ENCODE data around the gene MAZ.
"Not testable (repeated sequence)": the region's sequence is repeated elsewhere in the genome, so short reads cannot be mapped to it uniquely, and the experiment has no call there.

Gene MAZ

DNA sequence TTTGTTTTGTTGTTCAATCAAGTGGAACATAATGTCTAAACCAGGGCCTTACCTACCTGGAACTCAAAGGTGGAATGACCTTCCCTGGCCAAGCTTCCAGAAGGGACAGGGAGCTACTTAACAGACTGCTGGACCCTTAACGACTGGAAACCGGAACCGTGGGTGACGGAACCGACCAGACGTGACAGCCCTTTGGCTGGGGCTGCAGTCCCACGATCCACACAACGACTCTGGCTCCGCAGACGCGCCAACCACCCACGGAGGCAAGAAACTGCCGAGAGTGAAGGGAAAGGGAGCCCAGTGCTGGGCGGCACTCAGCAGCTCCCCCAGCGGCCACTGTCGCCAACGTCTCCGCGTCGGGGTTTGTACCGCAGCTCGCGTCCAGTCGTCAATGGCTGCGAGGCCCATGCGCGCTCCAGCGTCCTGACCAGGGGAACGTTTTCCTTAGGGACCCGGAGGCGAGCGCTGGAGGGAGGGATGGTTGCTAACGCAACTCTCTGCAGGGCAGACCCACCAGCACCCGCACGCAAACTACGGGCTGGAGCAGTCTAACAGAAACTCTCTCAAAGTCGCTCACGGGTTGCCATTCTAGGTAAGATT is 21.3 kb upstream of the MAZ start:
- DNase-seq (ENCODE audit: low read depth in 2 of 2) = peak; percentile 50 to 54

DNA sequence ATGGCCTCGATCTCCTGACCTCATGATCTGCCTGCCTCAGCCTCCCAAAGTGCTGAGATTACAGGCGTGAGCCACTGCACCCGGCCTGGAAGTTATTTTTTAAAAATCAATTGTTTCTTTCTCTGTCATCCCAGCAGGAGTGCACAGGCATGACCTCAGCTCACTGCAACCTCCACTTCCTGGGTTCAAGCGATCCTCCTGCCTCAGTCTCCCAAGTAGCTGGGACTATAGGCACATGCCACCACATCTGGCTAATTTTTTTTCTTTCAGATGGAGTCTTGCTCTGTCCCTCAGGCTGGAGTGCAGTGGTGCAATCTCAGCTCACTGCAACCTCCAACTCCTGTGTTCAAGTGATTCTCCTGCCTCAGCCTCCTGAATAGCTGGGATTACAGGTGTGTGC is 19.2 kb upstream of the MAZ start:
- not testable (repeated sequence) for DNase-seq (ENCODE audit: low read depth in 2 of 2)

DNA sequence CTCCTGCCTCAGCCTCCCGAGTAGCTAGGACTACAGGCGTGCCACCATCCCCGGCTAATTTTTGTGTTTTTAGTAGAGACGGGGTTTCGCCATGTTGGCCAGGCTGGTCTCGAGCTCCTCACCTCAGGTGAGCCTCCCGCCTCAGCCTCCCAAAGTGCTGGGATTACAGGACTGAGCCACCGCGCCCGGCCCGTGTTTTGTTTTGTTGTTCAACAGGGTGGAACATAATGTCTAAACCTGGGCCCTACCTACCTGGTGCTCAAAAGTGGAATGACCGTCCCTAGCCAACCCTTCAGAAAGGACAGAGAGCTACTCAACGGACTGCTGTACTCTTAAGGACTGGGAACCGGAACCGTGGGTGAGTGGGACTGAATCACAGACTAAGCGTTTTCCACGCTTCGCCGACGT is 16.6 kb upstream of the MAZ start:
- no peak for DNase-seq (ENCODE audit: low read depth in 2 of 2)

DNA sequence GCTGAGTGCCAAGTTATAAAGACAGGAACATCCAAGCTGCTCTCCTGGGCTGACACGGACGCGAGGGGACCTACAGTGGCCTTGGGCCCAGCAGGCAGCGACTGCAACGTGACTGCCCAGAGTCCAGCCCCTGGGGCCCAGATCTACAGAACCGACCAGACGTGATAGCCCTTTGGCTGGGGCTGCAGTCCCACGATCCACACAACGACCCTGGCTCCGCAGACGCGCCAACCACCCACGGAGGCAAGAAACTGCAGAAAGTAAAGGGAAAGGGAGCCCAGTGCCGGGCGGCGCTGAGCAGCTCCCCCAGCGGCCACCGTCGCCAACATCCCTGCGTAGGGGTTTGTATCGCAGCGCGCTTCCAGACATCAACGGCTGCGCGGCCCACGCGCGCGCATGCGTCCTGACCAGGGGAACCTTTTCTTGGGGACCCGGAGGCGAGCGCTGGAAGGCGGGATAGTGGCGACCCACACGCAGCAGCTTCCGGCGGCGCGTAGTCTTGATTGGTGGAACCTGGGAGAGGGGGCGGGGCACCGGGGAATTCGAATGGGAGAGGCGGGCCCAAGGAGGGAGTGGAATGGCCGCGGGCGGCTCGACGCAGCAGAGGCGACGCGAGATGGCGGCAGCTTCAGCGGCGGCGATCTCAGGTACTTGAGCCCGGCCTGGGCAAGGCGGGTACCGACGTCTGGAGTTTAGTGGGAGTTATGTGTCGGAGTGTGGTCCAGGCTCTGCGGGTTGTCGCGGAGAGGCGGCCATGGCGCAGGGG is 16.0 kb upstream of the MAZ start, which contains the start of gene KIF22:
Gene KIF22 (plus strand): TSS at position 569 of the 766 bp plus-strand sequence. CDS start 9 bp downstream, at position 578.
- DNase-seq (ENCODE audit: low read depth in 2 of 2) = peak; percentile 99

GRCh38 chr16:29790949-29791844 is 15.1 kb upstream of the MAZ start:
- no peak for DNase-seq (ENCODE audit: low read depth in 2 of 2)

- DNase-seq (ENCODE audit: low read depth in 2 of 2) = no peak
These were observed 14.2 kb upstream of the MAZ start for GRCh38 chr16:29791845-29792807.

DNA sequence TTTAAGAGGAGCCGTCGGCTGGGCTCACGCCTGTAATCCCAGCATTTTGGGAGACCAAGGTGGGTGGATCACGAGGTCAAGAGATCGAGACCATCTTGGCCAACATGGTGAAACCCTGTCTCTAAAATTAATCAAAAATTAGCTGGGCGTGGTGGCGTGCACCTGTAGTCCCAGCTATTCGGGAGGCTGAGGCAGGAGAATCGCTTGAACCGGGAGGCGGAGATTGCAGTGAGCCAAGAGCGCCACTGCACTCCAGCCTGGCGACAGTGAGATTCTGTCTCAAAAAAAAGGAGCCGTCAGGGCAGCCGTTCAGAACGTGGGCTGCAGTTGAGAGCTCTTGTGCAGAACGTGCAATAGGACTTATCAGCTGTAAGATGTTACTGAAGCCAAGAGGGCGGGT is 13.2 kb upstream of the MAZ start:
- not testable (repeated sequence) for DNase-seq (ENCODE audit: low read depth in 2 of 2)

GRCh38 chr16:29794231-29794710 is 12.1 kb upstream of the MAZ start:
- DNase-seq (ENCODE audit: low read depth in 2 of 2) = no peak

DNA sequence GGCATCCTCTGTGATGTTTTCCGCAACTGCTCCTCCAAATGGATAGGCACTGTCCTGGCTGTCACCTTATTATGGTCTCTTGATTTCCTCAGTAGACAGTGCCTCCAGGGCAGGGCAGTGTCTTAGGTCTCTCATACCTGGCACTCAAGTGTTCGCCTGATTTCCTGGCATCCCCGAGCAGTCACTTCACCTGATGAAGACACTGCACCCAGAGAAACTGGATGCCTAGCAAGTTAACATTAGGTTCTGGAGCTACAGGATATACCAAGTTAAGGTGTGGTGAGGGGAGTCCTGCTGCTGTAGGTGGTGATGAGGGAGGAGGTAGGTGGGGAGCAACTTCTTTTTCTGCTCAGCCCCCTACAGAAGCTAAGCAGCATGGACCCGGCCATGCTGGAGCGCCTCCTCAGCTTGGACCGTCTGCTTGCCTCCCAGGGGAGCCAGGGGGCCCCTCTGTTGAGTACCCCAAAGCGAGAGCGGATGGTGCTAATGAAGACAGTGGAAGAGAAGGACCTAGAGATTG is 3.9 kb upstream of the MAZ start:
- no peak for DNase-seq (ENCODE audit: low read depth in 2 of 2)

GRCh38 chr16:29804020-29804419 is 2.3 kb upstream of the MAZ start:
- DNase-seq (ENCODE audit: low read depth in 2 of 2) = no peak

DNA sequence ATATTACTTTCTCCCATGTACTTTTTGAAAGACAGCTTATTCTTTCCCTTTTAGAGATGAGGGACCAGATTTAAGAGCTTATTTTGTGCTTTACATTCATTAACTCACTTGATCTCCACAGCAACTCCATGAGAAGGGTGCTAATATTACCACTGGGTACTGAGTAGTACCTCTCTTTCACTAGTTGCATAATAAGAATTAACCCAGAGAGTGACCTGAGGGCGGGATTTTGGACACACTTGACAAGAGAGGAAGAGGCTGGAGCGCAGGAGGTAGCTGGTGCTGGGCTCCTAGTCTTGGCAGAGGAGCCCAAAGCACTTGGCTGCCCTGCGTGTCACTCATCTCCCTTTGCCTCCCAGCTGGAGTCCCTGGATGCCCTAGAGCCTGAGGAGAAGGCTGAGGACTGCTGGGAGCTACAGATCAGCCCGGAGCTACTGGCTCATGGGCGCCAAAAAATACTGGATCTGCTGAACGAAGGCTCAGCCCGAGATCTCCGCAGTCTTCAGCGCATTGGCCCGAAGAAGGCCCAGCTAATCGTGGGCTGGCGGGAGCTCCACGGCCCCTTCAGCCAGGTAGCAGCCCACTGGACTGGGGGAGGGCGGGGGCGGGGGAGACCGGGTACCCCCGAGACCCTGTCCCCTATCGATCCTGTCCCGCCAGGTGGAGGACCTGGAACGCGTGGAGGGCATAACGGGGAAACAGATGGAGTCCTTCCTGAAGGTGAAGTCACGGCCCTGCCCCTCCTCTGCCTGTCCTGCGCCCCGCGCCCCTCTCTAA is 1.7 kb upstream of the MAZ start:
- DNase-seq (ENCODE audit: low read depth in 2 of 2) = no peak

DNA sequence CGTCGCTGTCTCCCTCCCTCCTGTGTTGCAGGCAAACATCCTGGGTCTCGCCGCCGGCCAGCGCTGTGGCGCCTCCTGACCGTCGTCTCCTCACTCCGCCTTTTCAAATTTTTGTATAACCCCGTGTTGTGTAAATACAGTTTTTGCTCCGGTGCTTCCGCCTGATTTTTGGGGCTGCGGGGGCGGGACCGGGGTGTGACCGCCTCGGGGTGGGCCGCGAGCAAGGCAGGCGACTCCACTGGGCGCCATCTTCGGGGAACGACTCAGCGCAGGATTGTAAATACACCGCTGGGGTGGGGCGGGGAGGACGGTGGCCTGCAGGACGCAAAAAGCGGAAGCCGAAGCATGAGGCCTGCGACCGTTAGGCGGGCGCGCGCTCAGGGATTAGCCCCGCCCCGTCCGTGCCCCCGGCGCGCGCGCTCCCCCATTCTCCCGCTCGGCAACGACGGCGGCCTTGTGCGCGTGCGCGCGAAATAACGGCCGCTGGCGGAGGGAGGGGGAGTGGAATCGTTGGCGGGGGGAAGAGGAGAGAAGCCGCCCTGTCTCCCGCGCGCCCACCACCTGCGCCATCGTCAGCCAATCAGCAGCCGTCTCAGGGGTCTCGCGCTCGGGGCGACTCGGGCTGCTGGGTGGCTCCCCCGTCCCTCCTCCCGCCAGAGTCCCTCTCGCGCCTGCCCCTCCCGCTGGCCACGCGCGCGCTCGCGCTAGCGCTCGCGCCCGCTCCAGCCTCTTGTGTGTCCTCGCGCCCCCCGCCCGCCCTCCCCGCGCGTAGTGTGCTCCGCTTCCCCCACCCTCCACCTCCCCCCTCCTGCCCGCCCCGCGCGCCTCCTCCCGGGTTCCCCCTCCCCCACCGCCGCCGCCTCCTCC is 864 bp upstream of the MAZ start:
- peak; percentile 95 to 96 for DNase-seq (ENCODE audit: low read depth in 2 of 2)

- DNase-seq (ENCODE audit: low read depth in 2 of 2) = no peak
These were observed 504 bp downstream of the MAZ start for GRCh38 chr16:29806641-29807425.

DNA sequence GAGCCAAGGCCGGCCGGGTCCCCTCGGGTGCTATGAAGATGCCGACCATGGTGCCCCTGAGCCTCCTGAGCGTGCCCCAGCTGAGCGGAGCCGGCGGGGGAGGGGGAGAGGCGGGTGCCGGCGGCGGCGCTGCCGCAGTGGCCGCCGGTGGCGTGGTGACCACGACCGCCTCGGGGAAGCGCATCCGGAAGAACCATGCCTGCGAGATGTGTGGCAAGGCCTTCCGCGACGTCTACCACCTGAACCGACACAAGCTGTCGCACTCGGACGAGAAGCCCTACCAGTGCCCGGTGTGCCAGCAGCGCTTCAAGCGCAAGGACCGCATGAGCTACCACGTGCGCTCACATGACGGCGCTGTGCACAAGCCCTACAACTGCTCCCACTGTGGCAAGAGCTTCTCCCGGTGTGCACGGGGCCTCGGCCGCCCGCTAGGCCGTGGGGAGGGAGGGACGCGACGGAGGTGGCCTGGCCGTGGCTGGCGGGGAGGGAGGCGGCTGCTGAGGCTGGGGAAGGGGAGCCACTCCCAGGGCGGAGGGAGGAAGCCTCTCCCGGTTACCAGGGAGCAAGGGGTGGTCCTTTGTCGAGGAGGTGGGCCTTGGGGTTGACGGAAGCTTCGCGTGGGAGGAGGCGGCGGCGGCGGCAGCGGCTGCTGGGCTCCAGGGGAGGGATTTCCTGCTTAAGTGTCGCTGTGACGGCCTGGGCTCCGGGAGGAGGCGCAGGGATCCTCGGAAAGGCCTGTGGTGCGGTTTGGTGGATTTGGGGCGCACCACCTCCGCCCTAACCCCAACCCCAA is 1.3 kb downstream of the MAZ start:
- peak; percentile 79 to 81 for DNase-seq (ENCODE audit: low read depth in 2 of 2)

DNA sequence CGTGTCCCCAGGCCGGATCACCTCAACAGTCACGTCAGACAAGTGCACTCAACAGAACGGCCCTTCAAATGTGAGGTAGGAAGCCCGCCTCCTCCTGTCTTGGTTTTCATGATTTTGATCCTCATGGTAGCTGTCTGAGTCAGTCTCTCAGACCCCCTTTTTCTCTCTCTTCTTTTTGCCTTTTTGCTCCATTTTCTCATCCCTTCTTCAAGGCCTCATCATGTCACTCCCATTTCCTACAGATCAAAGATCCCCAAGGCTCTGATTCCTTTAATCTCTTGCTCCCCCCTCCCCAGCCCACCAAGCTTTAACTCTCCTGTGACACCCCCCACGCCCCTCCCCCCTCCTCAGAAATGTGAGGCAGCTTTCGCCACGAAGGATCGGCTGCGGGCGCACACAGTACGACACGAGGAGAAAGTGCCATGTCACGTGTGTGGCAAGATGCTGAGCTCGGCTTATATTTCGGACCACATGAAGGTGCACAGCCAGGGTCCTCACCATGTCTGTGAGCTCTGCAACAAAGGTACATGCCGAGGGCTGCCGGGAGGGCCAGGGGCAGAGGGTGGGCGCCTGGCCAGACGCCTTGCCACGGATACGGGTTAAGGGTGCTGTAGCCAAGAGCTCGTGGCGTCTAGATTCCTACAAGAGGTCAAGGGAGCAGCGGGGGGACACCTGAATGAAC is 2.0 kb downstream of the MAZ start:
- DNase-seq (ENCODE audit: low read depth in 2 of 2) = no peak

DNA sequence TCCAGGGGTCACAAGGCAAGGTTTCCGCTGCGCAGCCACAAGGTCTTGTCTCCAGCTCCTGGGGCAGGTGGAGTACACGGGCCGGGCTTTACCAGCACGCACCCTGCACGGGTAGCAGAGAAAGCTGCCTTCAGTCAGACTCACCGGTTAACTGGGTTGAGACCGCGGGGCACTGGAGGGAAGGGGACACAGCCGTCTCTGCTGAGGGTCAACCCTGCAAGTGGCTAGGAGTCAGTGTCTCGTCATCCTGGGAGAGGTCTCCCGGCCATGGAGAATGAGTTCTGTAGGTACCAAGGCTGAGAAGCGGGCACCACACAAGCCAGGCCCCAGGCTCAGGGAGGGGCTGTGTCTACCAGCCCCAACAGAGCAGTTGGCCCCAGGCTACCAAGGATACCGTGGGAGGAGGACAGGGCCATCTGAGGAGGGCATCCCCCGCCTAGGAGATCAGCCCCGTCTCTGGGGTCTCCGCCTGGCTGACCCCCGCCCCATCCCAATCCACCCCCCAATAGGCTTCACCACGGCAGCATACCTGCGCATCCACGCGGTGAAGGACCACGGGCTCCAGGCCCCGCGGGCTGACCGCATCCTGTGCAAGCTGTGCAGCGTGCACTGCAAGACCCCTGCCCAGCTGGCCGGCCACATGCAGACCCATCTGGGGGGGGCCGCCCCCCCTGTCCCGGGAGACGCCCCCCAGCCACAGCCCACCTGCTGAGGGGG is 2.9 kb downstream of the MAZ start:
- no peak for DNase-seq (ENCODE audit: low read depth in 2 of 2)

Measured in stimulated activated CD8-positive, alpha-beta memory T cell treated with anti-CD3 and anti-CD28 coated beads, Interleukin-15, amount 100 ng/mL, for 4 hours (primary cell).